H9 (cell line): ENCODE measurements around the gene ADAMTS17. TPM values are rescaled to one million over a fixed set of nuclear protein-coding genes. Genes with fewer than 3 reads are reported as not detected.

Experiments used
- DNase-seq: peaks from one replicate; pipeline ENCODE4 v3.0.0-alpha.2; 2017
- H2AFZ ChIP-seq: one replicate; pipeline ENCODE4 v1.6.1; 2013; ENCODE audit warnings: mild to moderate bottlenecking, low read length, control low read depth, moderate library complexity
- H2AK5ac ChIP-seq: 2 replicates; pipeline ENCODE4 v1.6.1; 2013; ENCODE audit warnings: low read length, control low read depth, mixed read lengths; ENCODE audit not compliant: insufficient read length
- H2BK120ac ChIP-seq: one replicate; pipeline ENCODE4 v1.6.1; 2013; ENCODE audit warnings: low read depth, mild to moderate bottlenecking, low read length, control low read depth, inconsistent platforms; ENCODE audit not compliant: poor library complexity, severe bottlenecking
- H2BK12ac ChIP-seq: 2 replicates; pipeline ENCODE4 v1.6.1; 2013; ENCODE audit warnings: low read length, control low read depth, mixed read lengths, low read depth; ENCODE audit not compliant: insufficient read length
- H2BK15ac ChIP-seq: 2 replicates; pipeline ENCODE4 v1.6.1; 2013; ENCODE audit warnings: low read depth, low read length, control low read depth
- H2BK20ac ChIP-seq: one replicate; pipeline ENCODE4 v1.6.1; 2013; ENCODE audit warnings: low read depth, mild to moderate bottlenecking, low read length, control low read depth, inconsistent platforms; ENCODE audit not compliant: poor library complexity, severe bottlenecking
- H2BK5ac ChIP-seq: 2 replicates; pipeline ENCODE4 v1.6.1; 2013; ENCODE audit warnings: low read length, control low read depth, mixed read lengths; ENCODE audit not compliant: insufficient read length
- H3K14ac ChIP-seq: 2 replicates; pipeline ENCODE4 v1.6.1; 2013; ENCODE audit warnings: low read length, control low read depth; ENCODE audit not compliant: insufficient read depth
- H3K18ac ChIP-seq: 2 replicates; pipeline ENCODE4 v1.6.1; 2013; ENCODE audit warnings: low read depth, mild to moderate bottlenecking, mixed read lengths, low read length, control low read depth; ENCODE audit not compliant: insufficient read length
- H3K23ac ChIP-seq: 2 replicates; pipeline ENCODE4 v1.6.1; 2013; ENCODE audit warnings: low read length, control low read depth, mixed read lengths, low read depth; ENCODE audit not compliant: insufficient read length
- H3K23me2 ChIP-seq: 2 replicates; pipeline ENCODE4 v1.6.1; 2013; ENCODE audit warnings: low read depth, mild to moderate bottlenecking, mixed read lengths, low read length, control low read depth; ENCODE audit not compliant: insufficient read length, poor library complexity, severe bottlenecking
- H3K27ac ChIP-seq: 2 replicates; pipeline ENCODE4 v1.5.1; 2013; ENCODE audit warnings: low read length, control low read depth, mixed read lengths, low read depth; ENCODE audit not compliant: insufficient read length
- H3K27me3 ChIP-seq: 2 replicates; pipeline ENCODE4 v1.6.1; 2013; ENCODE audit warnings: low read length, control low read depth, inconsistent platforms; ENCODE audit not compliant: insufficient read depth
- H3K4ac ChIP-seq: 2 replicates; pipeline ENCODE4 v1.6.1; 2013; ENCODE audit warnings: low read depth, mild to moderate bottlenecking, control low read depth, inconsistent platforms, low read length, moderate library complexity
- H3K4me1 ChIP-seq: 2 replicates; pipeline ENCODE4 v1.6.1; 2013; ENCODE audit warnings: low read length, control low read depth, inconsistent platforms; ENCODE audit not compliant: insufficient read depth
- H3K4me2 ChIP-seq: 2 replicates; pipeline ENCODE4 v1.6.1; 2013; ENCODE audit warnings: low read length, control low read depth, mixed read lengths; ENCODE audit not compliant: insufficient read length, insufficient read depth
- H3K56ac ChIP-seq: 2 replicates; pipeline ENCODE4 v1.6.1; 2013; ENCODE audit warnings: low read depth, mild to moderate bottlenecking, mixed read lengths, low read length, control low read depth; ENCODE audit not compliant: insufficient read length
- H3K79me1 ChIP-seq: 2 replicates; pipeline ENCODE4 v1.6.1; 2013; ENCODE audit warnings: low read depth, mild to moderate bottlenecking, moderate library complexity, low read length, control low read depth, inconsistent platforms; ENCODE audit not compliant: insufficient read depth, poor library complexity, severe bottlenecking
- H3K79me2 ChIP-seq: 2 replicates; pipeline ENCODE4 v1.6.1; 2013; ENCODE audit warnings: low read length, control low read depth, inconsistent platforms; ENCODE audit not compliant: insufficient read depth
- H3K9ac ChIP-seq: 2 replicates; pipeline ENCODE4 v1.6.1; 2013; ENCODE audit warnings: low read length, control low read depth, mixed read lengths; ENCODE audit not compliant: insufficient read length; ENCODE audit errors: extremely low read depth
- H3K9me3 ChIP-seq: one replicate; pipeline ENCODE4 v1.6.1; 2013; ENCODE audit warnings: low read depth, low read length, inconsistent platforms; ENCODE audit not compliant: control insufficient read depth
- H3T11ph ChIP-seq: one replicate; pipeline ENCODE4 v1.6.1; 2013; ENCODE audit warnings: mild to moderate bottlenecking, low read length, control low read depth, inconsistent platforms
- H4K20me1 ChIP-seq: one replicate; pipeline ENCODE4 v1.6.1; 2013; ENCODE audit not compliant: control insufficient read depth, insufficient read length, insufficient read depth
- H4K5ac ChIP-seq: 2 replicates; pipeline ENCODE4 v1.6.1; 2013; ENCODE audit warnings: low read depth, mild to moderate bottlenecking, mixed read lengths, low read length, control low read depth; ENCODE audit not compliant: insufficient read length
- H4K8ac ChIP-seq: replicated peaks from 2 replicates; pipeline ENCODE4 v1.6.1; 2013; ENCODE audit warnings: low read length, control low read depth, mixed read lengths, low read depth; ENCODE audit not compliant: insufficient read length
- H4K91ac ChIP-seq: 2 replicates; pipeline ENCODE4 v1.6.1; 2013; ENCODE audit warnings: low read depth, mild to moderate bottlenecking, moderate library complexity, mixed read lengths, low read length, control low read depth; ENCODE audit not compliant: insufficient read length
- H3K27ac Mint-ChIP-seq, 3 experiments: 2 replicates in 2 of 3; 3 replicates in 1 of 3; pipeline ENCODE4 v1.8.0; 2020 to 2021; ENCODE audit warnings: mixed read lengths in 3 of 3, mild to moderate bottlenecking in 1 of 3, moderate library complexity in 1 of 3
- H3K27me3 Mint-ChIP-seq: 2 replicates; pipeline ENCODE4 v1.8.0; 2021; ENCODE audit warnings: low read depth, mild to moderate bottlenecking, moderate library complexity, mixed read lengths
- H3K36me3 Mint-ChIP-seq, 3 experiments: 2 replicates in 2 of 3; 3 replicates in 1 of 3; pipeline ENCODE4 v1.8.0; 2020 to 2021; ENCODE audit warnings: low read depth in 3 of 3, mixed read lengths in 3 of 3; ENCODE audit not compliant: insufficient read depth in 1 of 3
- H3K4me1 Mint-ChIP-seq, 2 experiments: 2 replicates each; pipeline ENCODE4 v1.8.0; 2020; ENCODE audit warnings: mixed read lengths in 2 of 2
- H3K4me3 Mint-ChIP-seq, 2 experiments: 2 replicates in 1 of 2; 3 replicates in 1 of 2; pipeline ENCODE4 v1.8.0; 2020 to 2021; ENCODE audit warnings: mild to moderate bottlenecking in 2 of 2, mixed read lengths in 2 of 2, moderate library complexity in 1 of 2
- H3K9me3 Mint-ChIP-seq, 2 experiments: 2 replicates in 1 of 2; 3 replicates in 1 of 2; pipeline ENCODE4 v1.8.0; 2020; ENCODE audit warnings: mild to moderate bottlenecking in 2 of 2, mixed read lengths in 2 of 2, moderate library complexity in 1 of 2
- WGBS: extraction: QIAGEN DNeasy Blood & Tissue Kit; methylation state at CpG from one replicate; pipeline ENCODE4 v1.1.7; 2013; ENCODE audit warnings: missing lambda C conversion rate, low lambda C conversion rate, mixed read lengths; ENCODE audit not compliant: insufficient read length; ENCODE audit errors: extremely low coverage; 5-methylcytosine and 5-hydroxymethylcytosine counted together
- total RNA-seq: library from RNA; stranded (reverse); gene quantifications from 2 replicates; pipeline ENCODE4 v1.2.1, GENCODE V29; 2021
- TF ChIP-seq, protein P1 (sequence below): fragments of 200-600 bp; sonication (generic); conservative IDR thresholded peaks from 3 replicates; pipeline ENCODE4 v1.8.0; 2021; ENCODE audit warnings: antibody characterized with exemption, mild to moderate bottlenecking

The ADAMTS17 gene
- total RNA-seq, 1 experiment from 2014 or later = 2.9 TPM

DNA sequence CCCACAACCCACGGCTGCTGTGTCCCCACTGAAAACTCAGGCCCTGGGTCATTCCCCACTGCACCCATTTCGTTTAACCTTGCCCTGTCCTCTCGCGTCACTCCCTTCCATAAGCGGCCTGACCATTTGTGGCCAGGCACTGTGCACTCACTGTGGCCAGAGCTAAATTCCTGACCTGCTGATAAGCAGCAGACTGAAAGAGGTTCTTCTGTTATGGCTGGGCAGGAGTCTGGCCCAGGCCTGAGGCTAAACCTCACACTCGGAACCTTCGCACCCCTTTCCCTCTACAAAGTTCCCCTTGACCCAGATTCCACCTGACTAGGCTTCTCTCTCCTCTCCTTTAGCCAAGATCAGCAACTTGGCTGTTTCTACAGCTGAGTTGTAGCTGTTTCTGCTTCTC lies 62.3 kb downstream of the ADAMTS17 start:
- H3K27ac Mint-ChIP-seq = peak overlapping the region in 2 of 3 experiments; percentile 34 to 61; a peak in 2 of 7 replicates
- Histone ChIP-seq H3K4ac (no peak overlapping the region), H3K4me1 (no peaks in the 10 kb centered on the region), H3K9me3 (no peaks in the 10 kb centered on the region), H3K14ac (no peak overlapping the region), H2AFZ (no peak overlapping the region), H2BK12ac (no peak overlapping the region), H2BK20ac (no peak overlapping the region), H3K18ac (no peak overlapping the region), H2BK120ac (no peak overlapping the region), H2BK15ac (no peak overlapping the region), H3K23ac (no peak overlapping the region), H4K5ac (no peak overlapping the region), H2BK5ac (no peak overlapping the region), H2AK5ac (no peak overlapping the region), H3K4me2 (no peak overlapping the region), H4K8ac (no peak overlapping the region), H4K91ac (no peak overlapping the region), H3K27ac (no peak overlapping the region), H3K27me3 (no peaks in the 10 kb centered on the region), H3K23me2 (no peaks in the 10 kb centered on the region), H3K79me2 (no peaks in the 10 kb centered on the region), H4K20me1 (no peaks in the 10 kb centered on the region), H3K9ac (no peak overlapping the region), H3T11ph (no peak overlapping the region), H3K79me1 (no peaks in the 10 kb centered on the region), H3K56ac (no peak overlapping the region)
- H3K4me3 Mint-ChIP-seq = peak overlapping the region in 1 of 2 experiments; percentile 43; a peak in 2 of 5 replicates
- H3K4me1 Mint-ChIP-seq = no peaks in the 10 kb centered on the region
- peaks cover 5% of the 10 kb centered on the region for H3K27me3 Mint-ChIP-seq
- TF ChIP-seq, protein P1, sequence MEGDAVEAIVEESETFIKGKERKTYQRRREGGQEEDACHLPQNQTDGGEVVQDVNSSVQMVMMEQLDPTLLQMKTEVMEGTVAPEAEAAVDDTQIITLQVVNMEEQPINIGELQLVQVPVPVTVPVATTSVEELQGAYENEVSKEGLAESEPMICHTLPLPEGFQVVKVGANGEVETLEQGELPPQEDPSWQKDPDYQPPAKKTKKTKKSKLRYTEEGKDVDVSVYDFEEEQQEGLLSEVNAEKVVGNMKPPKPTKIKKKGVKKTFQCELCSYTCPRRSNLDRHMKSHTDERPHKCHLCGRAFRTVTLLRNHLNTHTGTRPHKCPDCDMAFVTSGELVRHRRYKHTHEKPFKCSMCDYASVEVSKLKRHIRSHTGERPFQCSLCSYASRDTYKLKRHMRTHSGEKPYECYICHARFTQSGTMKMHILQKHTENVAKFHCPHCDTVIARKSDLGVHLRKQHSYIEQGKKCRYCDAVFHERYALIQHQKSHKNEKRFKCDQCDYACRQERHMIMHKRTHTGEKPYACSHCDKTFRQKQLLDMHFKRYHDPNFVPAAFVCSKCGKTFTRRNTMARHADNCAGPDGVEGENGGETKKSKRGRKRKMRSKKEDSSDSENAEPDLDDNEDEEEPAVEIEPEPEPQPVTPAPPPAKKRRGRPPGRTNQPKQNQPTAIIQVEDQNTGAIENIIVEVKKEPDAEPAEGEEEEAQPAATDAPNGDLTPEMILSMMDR = no peak
- WGBS = no CpG with 5 or more reads among the region's 7 CpGs
- DNase-seq = no peak
- peaks cover 0 to 2% of the 10 kb centered on the region in 2 experiments; a peak in 3 of 5 replicates for H3K9me3 Mint-ChIP-seq
- H3K36me3 Mint-ChIP-seq = no peaks in the 10 kb centered on the region; a peak in 1 of 7 replicates
